SK-N-SH (cell line): ENCODE data around the gene BCAS3. TPM values are rescaled to one million over a fixed set of nuclear protein-coding genes. Genes with fewer than 3 reads are reported as not detected.
"Not testable (repeated sequence)": the region's sequence is repeated elsewhere in the genome, so short reads cannot be mapped to it uniquely, and the experiment has no call there.

Source experiments
- CTCF ChIA-PET: fragments of 300-600, 350-600 bp; formaldehyde crosslinking; extraction: SDS; loops from one replicate; lab custom pipeline; 2021; lab: Yijun Ruan, JAX
- POLR2A ChIA-PET: fragments of 350-600 bp; sonication (Branson Sonifier 250); formaldehyde crosslinking; extraction: SDS; loops from one replicate; lab custom pipeline; 2020; ENCODE audit warnings: antibody characterized with exemption, inconsistent platforms; lab: Yijun Ruan, JAX
- DNase-seq: peaks from one replicate; pipeline ENCODE4 v3.0.0; 2012
- H2AFZ ChIP-seq: fragments of 200-600 bp; sonication (generic); 2 replicates; pipeline ENCODE4 v1.8.1; 2016; ENCODE audit warnings: antibody characterized with exemption, mild to moderate bottlenecking, low read depth
- H3F3A ChIP-seq: fragments of 200-600 bp; sonication (generic); replicated peaks from 2 replicates; pipeline ENCODE3; 2016; ENCODE audit warnings: antibody characterized with exemption, mild to moderate bottlenecking; ENCODE audit not compliant: insufficient read depth
- H3K27ac ChIP-seq, 2 experiments: fragments of 200-500 bp in 1 of 2; fragments of 200-600 bp in 1 of 2; sonication (Bioruptor generic) in 1 of 2; sonication (generic), shearing (Covaris generic) in 1 of 2; 2 replicates each; pipeline versions ENCODE4 v1.5.1 to v1.6.1; 2014 to 2016; ENCODE audit warnings: low read depth in 2 of 2, inconsistent platforms in 1 of 2, low read length in 1 of 2, mild to moderate bottlenecking in 1 of 2, mixed read lengths in 1 of 2
- H3K27me3 ChIP-seq: fragments of 200-600 bp; sonication (generic), shearing (Covaris generic); 2 replicates; pipeline ENCODE4 v1.6.1; 2016; ENCODE audit warnings: mixed run types; ENCODE audit not compliant: insufficient read depth
- H3K36me3 ChIP-seq, 2 experiments: fragments of 200-500 bp in 1 of 2; fragments of 200-600 bp in 1 of 2; sonication (Bioruptor generic) in 1 of 2; sonication (generic) in 1 of 2; replicated peaks in 1 of 2; 2 replicates each; pipeline versions ENCODE3 to v1.5.1; 2014 to 2016; ENCODE audit warnings: low read length in 1 of 2, mild to moderate bottlenecking in 1 of 2; ENCODE audit not compliant: insufficient read depth in 2 of 2, control insufficient read depth in 1 of 2
- H3K4me1 ChIP-seq, 2 experiments: fragments of 200-500 bp in 1 of 2; fragments of 200-600 bp in 1 of 2; sonication (Bioruptor generic) in 1 of 2; sonication (generic), shearing (Covaris generic) in 1 of 2; 2 replicates each; pipeline versions ENCODE4 v1.5.1 to v1.6.1; 2014 to 2016; ENCODE audit warnings: low read depth in 1 of 2, low read length in 1 of 2, mixed run types in 1 of 2; ENCODE audit not compliant: insufficient read depth in 2 of 2, control insufficient read depth in 1 of 2
- H3K4me2 ChIP-seq: fragments of 200-600 bp; sonication (generic), shearing (Covaris generic); 2 replicates; pipeline ENCODE4 v1.6.1; 2017; ENCODE audit warnings: mixed run types
- H3K4me3 ChIP-seq, 2 experiments: fragments of 200-500 bp in 1 of 2; fragments of 200-600 bp in 1 of 2; sonication (Bioruptor generic) in 1 of 2; sonication (generic), shearing (Covaris generic) in 1 of 2; 2 replicates each; pipeline versions ENCODE4 v1.5.1 to v1.8.1; 2014 to 2016; ENCODE audit warnings: low read depth in 2 of 2, inconsistent platforms in 1 of 2, low read length in 1 of 2, mild to moderate bottlenecking in 1 of 2, mixed read lengths in 1 of 2, moderate library complexity in 1 of 2
- H3K79me2 ChIP-seq: fragments of 200-600 bp; sonication (generic); 2 replicates; pipeline ENCODE4 v1.8.1; 2017; ENCODE audit warnings: mild to moderate bottlenecking; ENCODE audit not compliant: insufficient read depth
- H3K9ac ChIP-seq: fragments of 200-600 bp; sonication (generic); 2 replicates; pipeline ENCODE4 v1.6.1; 2017; ENCODE audit warnings: mixed run types
- H3K9me2 ChIP-seq: fragments of 200-600 bp; sonication (generic); 2 replicates; pipeline ENCODE4 v1.6.1; 2017; ENCODE audit warnings: mixed run types
- H3K9me3 ChIP-seq: fragments of 200-600 bp; sonication (generic); 2 replicates; pipeline ENCODE4 v1.6.1; 2017; ENCODE audit warnings: mixed run types, mild to moderate bottlenecking, moderate library complexity
- H4K20me1 ChIP-seq: fragments of 200-600 bp; sonication (generic); 2 replicates; pipeline ENCODE4 v1.6.1; 2017; ENCODE audit warnings: mild to moderate bottlenecking, mixed run types; ENCODE audit not compliant: insufficient read depth
- ELF1 ChIP-seq: IDR thresholded peaks from 2 replicates; pipeline ENCODE4 v1.4.0; 2012
- EZH2phosphoT487 ChIP-seq: fragments of 200-600 bp; sonication (generic); IDR thresholded peaks from 2 replicates; pipeline ENCODE4 v1.6.1; 2017; ENCODE audit warnings: low read depth, mixed run types, mild to moderate bottlenecking, antibody characterized with exemption, moderate library complexity, borderline replicate concordance
- FOXJ3 ChIP-seq: sonication (generic); formaldehyde crosslinking; IDR thresholded peaks from 2 replicates; pipeline ENCODE4 v1.5.1; 2020; ENCODE audit warnings: mild to moderate bottlenecking, missing genetic modification reagents
- NRF1 ChIP-seq: IDR thresholded peaks from 2 replicates; pipeline ENCODE4 v1.6.1; 2012; ENCODE audit warnings: low read depth, mild to moderate bottlenecking, low read length
- SIN3A ChIP-seq: IDR thresholded peaks from 2 replicates; pipeline ENCODE4 v1.6.1; 2012; ENCODE audit warnings: low read depth, mild to moderate bottlenecking, low read length, moderate library complexity, borderline replicate concordance
- TAF1 ChIP-seq: IDR thresholded peaks from 2 replicates; pipeline ENCODE4 v1.6.1; 2012; ENCODE audit warnings: low read depth, mild to moderate bottlenecking, low read length, moderate library complexity, borderline replicate concordance
- WGBS: methylation state at CpG from one replicate; pipeline ENCODE4 v1.1.6; 2017; ENCODE audit warnings: low lambda C conversion rate; 5-methylcytosine and 5-hydroxymethylcytosine counted together
- polyA plus RNA-seq, 3 experiments: library from polyadenylated mRNA; depleted of rRNA; stranded (reverse); fragments of >200 nt; gene quantifications; 2 replicates each; pipeline ENCODE4 v1.2.3, GENCODE V29; 2012
- TF ChIP-seq, protein P1 (sequence below): fragments of 150-350 bp; IDR thresholded peaks from 2 replicates; pipeline ENCODE4 v1.6.1; 2017; ENCODE audit warnings: antibody characterized with exemption, low read length, low read depth, borderline replicate concordance

BCAS3 gene
- polyA plus RNA-seq, 1 of the 3 experiments (the other 2 are of a cell fraction) = 5.9 TPM

GRCh38 chr17:60769327-60769726 lies 91.7 kb downstream of the BCAS3 start:
- Histone ChIP-seq H3K9me3 (no peaks in the 10 kb centered on the region), H3K79me2 (no peaks in the 10 kb centered on the region), H3K9me2 (no peaks in the 10 kb centered on the region), H3F3A (no peaks in the 10 kb centered on the region), H2AFZ (no peak overlapping the region), H4K20me1 (no peaks in the 10 kb centered on the region), H3K4me1 (no peaks in the 10 kb centered on the region), H3K9ac (no peak overlapping the region), H3K4me2 (no peak overlapping the region), H3K36me3 (no peaks in the 10 kb centered on the region), H3K4me3 (no peak overlapping the region), H3K27ac (no peak overlapping the region), H3K27me3 (no peaks in the 10 kb centered on the region)
- CTCF ChIA-PET = interaction anchor here (1.1 kb wide), 1 partner anchor 49 kb away, joined by 3 read pairs; no protein-coding TSS in a partner anchor
- 90% methylated on average over 2 of the region's 3 CpGs for WGBS
- POLR2A ChIA-PET = no interaction called here
- TF ChIP-seq SIN3A (no peak), FOXJ3 (CRISPR knock-in tag) (no peak), ELF1 (no peak), TAF1 (no peak), NRF1 (no peak)
- TF ChIP-seq, protein P1, sequence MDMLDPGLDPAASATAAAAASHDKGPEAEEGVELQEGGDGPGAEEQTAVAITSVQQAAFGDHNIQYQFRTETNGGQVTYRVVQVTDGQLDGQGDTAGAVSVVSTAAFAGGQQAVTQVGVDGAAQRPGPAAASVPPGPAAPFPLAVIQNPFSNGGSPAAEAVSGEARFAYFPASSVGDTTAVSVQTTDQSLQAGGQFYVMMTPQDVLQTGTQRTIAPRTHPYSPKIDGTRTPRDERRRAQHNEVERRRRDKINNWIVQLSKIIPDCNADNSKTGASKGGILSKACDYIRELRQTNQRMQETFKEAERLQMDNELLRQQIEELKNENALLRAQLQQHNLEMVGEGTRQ = no peak
- no peak for DNase-seq

GRCh38 chr17:60770946-60771422 lies 93.3 kb downstream of the BCAS3 start:
- no peaks in the 10 kb centered on the region for H3K9me3 ChIP-seq
- H3K4me2 ChIP-seq = no peak overlapping the region
- H3K36me3 ChIP-seq = no peaks in the 10 kb centered on the region
- DNase-seq = no peak
- no peak for TF ChIP-seq EZH2phosphoT487
- ChIA-PET POLR2A (no interaction called here), CTCF (no interaction called here)
- H3K79me2 ChIP-seq = no peaks in the 10 kb centered on the region
- H3K27ac ChIP-seq = no peak overlapping the region
- no peak overlapping the region for H3K4me3 ChIP-seq
- no peaks in the 10 kb centered on the region for H3K4me1 ChIP-seq
- H3K9me2 ChIP-seq = no peaks in the 10 kb centered on the region
- H3F3A ChIP-seq = no peaks in the 10 kb centered on the region
- H3K27me3 ChIP-seq = no peaks in the 10 kb centered on the region
- no peak overlapping the region for H3K9ac ChIP-seq
- WGBS = 90% methylated on average over 8 of the region's 8 CpGs
- H4K20me1 ChIP-seq = no peaks in the 10 kb centered on the region
- no peak overlapping the region for H2AFZ ChIP-seq

DNA sequence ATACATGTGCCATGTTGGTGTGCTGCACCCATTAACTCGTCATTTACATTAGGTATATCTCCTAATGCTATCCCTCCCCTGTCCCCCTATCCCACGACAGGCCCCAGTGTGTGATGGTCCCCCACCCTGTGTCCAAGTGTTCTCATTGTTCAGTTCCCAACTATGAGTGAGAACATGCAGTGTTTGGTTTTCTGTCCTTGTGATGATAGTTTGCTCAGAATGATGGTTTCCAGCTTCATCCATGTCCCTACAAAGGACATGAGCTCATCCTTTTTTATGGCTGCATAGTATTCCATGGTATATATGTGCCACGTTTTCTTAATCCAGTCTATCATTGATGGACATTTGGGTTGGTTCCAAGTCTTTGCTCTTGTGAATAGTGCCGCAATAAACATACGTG lies 94.0 kb downstream of the BCAS3 start:
- 61% methylated on average over 5 of the region's 5 CpGs for WGBS
- CTCF ChIA-PET = not testable (repeated sequence)

More for the DNA sequence above, 94.0 kb downstream of the BCAS3 start:
- H3K27ac ChIP-seq, H3K79me2 ChIP-seq, H2AFZ ChIP-seq, H3K4me2 ChIP-seq, H3K9me2 ChIP-seq, DNase-seq, H3F3A ChIP-seq, H3K27me3 ChIP-seq, H3K36me3 ChIP-seq, POLR2A ChIA-PET, H3K4me1 ChIP-seq, H3K9me3 ChIP-seq, H3K4me3 ChIP-seq, H3K9ac ChIP-seq, H4K20me1 ChIP-seq: not testable (repeated sequence)
